Stimulated activated CD8-positive, alpha-beta memory T cell treated with anti-CD3 and anti-CD28 coated beads, Interleukin-15, amount 100 ng/mL, for 1 hour (primary cell): ENCODE data around the gene GRAMD1B.

ENCODE experiments used
- DNase-seq: peaks from one replicate; pipeline ENCODE4 v3.0.0-alpha.2; 2020; ENCODE audit warnings: low read depth

Gene GRAMD1B

GRCh38 chr11:123535401-123535800 lies 105.3 kb downstream of the GRAMD1B start:
- DNase-seq: no peak

GRCh38 chr11:123536690-123537437 lies 106.8 kb downstream of the GRAMD1B start:
- DNase-seq: no peak

GRCh38 chr11:123537726-123538125 lies 107.7 kb downstream of the GRAMD1B start:
- no peak for DNase-seq

GRCh38 chr11:123543797-123544196 lies 113.7 kb downstream of the GRAMD1B start:
- DNase-seq: no peak

- DNase-seq: no peak
These were observed 114.7 kb downstream of the GRAMD1B start for GRCh38 chr11:123544631-123545375.

- DNase-seq: no peak
These were observed 115.7 kb downstream of the GRAMD1B start for GRCh38 chr11:123545726-123546270.

GRCh38 chr11:123546515-123546914 lies 116.4 kb downstream of the GRAMD1B start:
- no peak for DNase-seq

GRCh38 chr11:123547180-123547579 lies 117.1 kb downstream of the GRAMD1B start:
- no peak for DNase-seq

GRCh38 chr11:123548774-123549173 lies 118.7 kb downstream of the GRAMD1B start:
- DNase-seq: no peak

- DNase-seq: no peak
These were observed 120.2 kb downstream of the GRAMD1B start for GRCh38 chr11:123549926-123550917.

GRCh38 chr11:123551079-123551478 lies 121.0 kb downstream of the GRAMD1B start:
- DNase-seq: no peak

- DNase-seq: no peak
These were observed 126.6 kb downstream of the GRAMD1B start for GRCh38 chr11:123556633-123557032.

GRCh38 chr11:123558536-123559315 lies 128.7 kb downstream of the GRAMD1B start:
- no peak for DNase-seq

- DNase-seq: no peak
These were observed 129.5 kb downstream of the GRAMD1B start for GRCh38 chr11:123559523-123559955.

GRCh38 chr11:123560006-123560405 lies 129.9 kb downstream of the GRAMD1B start:
- no peak for DNase-seq

GRCh38 chr11:123561431-123561800 lies 131.3 kb downstream of the GRAMD1B start:
- DNase-seq: no peak

GRCh38 chr11:123562158-123562557 lies 132.1 kb downstream of the GRAMD1B start:
- no peak for DNase-seq

- no peak for DNase-seq
These were observed 132.8 kb downstream of the GRAMD1B start for GRCh38 chr11:123562829-123563228.

GRCh38 chr11:123564221-123564620 lies 134.2 kb downstream of the GRAMD1B start:
- DNase-seq: no peak

- DNase-seq: no peak
These were observed 136.8 kb downstream of the GRAMD1B start for GRCh38 chr11:123566852-123567251.

- DNase-seq: no peak
These were observed 137.4 kb downstream of the GRAMD1B start for GRCh38 chr11:123567466-123567865.
